ENCODE data around the gene LIPC.

DNA sequence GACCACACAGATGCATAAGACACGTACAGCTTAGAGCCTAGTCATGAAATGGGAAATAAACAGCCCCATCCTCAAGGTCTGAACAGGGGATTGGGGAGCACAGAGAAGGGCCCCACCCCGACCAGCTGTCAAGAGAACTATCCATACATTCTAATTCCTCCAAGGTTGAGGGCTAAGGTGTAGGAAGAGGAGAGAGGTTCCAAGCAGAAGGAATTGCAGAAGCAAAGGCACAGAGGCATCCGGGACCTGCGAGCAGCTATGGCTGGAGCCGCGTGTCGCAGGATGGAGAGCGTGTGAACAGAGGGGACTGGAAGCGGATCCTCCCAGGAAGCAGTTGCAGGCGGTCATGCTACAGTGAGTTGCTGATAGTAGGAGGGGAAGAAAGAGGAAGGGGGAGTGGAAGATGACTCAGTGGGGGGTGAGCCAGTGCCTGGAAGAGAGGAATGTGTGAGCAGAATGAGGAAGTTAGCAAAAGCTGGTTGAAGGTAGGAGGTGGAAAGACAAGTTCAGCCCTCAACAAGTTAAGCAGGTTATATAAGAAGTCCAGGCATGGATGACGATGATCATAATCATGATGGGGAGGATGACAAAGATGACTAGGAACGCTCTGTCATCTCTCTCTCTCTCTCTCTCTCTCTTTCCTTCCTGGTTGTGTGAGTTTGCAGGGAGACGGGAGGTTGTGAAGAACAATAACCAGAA is 89.7 kb downstream of the LIPC start:
- TF ChIP-seq CTCF (conservative IDR thresholded peaks at IDR 0.05; ENCODE audit: low read depth in 2 of 2) (no peak), EZH2phosphoT487 (IDR thresholded peaks at IDR 0.05; ENCODE audit: unreplicated experiment) (no peak), POLR2AphosphoS5 (IDR thresholded peaks at IDR 0.05; ENCODE audit: low read depth) (no peak), EZH2 (IDR thresholded peaks at IDR 0.05; ENCODE audit: low read depth, unreplicated experiment) (no peak), STAT1 (IDR thresholded peaks at IDR 0.05; ENCODE audit: unreplicated experiment) (no peak), CREB1 (CRISPR knock-in tag; IDR thresholded peaks at IDR 0.05; ENCODE audit: low read depth) (no peak), ZNF331 (CRISPR knock-in tag; IDR thresholded peaks at IDR 0.05; ENCODE audit: low read depth) (no peak), JUNB (IDR thresholded peaks at IDR 0.05; ENCODE audit: unreplicated experiment) (no peak), NANOG (IDR thresholded peaks at IDR 0.05; ENCODE audit: borderline replicate concordance) (no peak)
- TF ChIP-seq, protein P1, sequence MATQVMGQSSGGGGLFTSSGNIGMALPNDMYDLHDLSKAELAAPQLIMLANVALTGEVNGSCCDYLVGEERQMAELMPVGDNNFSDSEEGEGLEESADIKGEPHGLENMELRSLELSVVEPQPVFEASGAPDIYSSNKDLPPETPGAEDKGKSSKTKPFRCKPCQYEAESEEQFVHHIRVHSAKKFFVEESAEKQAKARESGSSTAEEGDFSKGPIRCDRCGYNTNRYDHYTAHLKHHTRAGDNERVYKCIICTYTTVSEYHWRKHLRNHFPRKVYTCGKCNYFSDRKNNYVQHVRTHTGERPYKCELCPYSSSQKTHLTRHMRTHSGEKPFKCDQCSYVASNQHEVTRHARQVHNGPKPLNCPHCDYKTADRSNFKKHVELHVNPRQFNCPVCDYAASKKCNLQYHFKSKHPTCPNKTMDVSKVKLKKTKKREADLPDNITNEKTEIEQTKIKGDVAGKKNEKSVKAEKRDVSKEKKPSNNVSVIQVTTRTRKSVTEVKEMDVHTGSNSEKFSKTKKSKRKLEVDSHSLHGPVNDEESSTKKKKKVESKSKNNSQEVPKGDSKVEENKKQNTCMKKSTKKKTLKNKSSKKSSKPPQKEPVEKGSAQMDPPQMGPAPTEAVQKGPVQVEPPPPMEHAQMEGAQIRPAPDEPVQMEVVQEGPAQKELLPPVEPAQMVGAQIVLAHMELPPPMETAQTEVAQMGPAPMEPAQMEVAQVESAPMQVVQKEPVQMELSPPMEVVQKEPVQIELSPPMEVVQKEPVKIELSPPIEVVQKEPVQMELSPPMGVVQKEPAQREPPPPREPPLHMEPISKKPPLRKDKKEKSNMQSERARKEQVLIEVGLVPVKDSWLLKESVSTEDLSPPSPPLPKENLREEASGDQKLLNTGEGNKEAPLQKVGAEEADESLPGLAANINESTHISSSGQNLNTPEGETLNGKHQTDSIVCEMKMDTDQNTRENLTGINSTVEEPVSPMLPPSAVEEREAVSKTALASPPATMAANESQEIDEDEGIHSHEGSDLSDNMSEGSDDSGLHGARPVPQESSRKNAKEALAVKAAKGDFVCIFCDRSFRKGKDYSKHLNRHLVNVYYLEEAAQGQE (IDR thresholded peaks at IDR 0.05; ENCODE audit: unreplicated experiment): no peak
- TF ChIP-seq, protein P2, sequence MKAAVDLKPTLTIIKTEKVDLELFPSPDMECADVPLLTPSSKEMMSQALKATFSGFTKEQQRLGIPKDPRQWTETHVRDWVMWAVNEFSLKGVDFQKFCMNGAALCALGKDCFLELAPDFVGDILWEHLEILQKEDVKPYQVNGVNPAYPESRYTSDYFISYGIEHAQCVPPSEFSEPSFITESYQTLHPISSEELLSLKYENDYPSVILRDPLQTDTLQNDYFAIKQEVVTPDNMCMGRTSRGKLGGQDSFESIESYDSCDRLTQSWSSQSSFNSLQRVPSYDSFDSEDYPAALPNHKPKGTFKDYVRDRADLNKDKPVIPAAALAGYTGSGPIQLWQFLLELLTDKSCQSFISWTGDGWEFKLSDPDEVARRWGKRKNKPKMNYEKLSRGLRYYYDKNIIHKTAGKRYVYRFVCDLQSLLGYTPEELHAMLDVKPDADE (IDR thresholded peaks at IDR 0.05): no peak
- TF ChIP-seq, protein P3, sequence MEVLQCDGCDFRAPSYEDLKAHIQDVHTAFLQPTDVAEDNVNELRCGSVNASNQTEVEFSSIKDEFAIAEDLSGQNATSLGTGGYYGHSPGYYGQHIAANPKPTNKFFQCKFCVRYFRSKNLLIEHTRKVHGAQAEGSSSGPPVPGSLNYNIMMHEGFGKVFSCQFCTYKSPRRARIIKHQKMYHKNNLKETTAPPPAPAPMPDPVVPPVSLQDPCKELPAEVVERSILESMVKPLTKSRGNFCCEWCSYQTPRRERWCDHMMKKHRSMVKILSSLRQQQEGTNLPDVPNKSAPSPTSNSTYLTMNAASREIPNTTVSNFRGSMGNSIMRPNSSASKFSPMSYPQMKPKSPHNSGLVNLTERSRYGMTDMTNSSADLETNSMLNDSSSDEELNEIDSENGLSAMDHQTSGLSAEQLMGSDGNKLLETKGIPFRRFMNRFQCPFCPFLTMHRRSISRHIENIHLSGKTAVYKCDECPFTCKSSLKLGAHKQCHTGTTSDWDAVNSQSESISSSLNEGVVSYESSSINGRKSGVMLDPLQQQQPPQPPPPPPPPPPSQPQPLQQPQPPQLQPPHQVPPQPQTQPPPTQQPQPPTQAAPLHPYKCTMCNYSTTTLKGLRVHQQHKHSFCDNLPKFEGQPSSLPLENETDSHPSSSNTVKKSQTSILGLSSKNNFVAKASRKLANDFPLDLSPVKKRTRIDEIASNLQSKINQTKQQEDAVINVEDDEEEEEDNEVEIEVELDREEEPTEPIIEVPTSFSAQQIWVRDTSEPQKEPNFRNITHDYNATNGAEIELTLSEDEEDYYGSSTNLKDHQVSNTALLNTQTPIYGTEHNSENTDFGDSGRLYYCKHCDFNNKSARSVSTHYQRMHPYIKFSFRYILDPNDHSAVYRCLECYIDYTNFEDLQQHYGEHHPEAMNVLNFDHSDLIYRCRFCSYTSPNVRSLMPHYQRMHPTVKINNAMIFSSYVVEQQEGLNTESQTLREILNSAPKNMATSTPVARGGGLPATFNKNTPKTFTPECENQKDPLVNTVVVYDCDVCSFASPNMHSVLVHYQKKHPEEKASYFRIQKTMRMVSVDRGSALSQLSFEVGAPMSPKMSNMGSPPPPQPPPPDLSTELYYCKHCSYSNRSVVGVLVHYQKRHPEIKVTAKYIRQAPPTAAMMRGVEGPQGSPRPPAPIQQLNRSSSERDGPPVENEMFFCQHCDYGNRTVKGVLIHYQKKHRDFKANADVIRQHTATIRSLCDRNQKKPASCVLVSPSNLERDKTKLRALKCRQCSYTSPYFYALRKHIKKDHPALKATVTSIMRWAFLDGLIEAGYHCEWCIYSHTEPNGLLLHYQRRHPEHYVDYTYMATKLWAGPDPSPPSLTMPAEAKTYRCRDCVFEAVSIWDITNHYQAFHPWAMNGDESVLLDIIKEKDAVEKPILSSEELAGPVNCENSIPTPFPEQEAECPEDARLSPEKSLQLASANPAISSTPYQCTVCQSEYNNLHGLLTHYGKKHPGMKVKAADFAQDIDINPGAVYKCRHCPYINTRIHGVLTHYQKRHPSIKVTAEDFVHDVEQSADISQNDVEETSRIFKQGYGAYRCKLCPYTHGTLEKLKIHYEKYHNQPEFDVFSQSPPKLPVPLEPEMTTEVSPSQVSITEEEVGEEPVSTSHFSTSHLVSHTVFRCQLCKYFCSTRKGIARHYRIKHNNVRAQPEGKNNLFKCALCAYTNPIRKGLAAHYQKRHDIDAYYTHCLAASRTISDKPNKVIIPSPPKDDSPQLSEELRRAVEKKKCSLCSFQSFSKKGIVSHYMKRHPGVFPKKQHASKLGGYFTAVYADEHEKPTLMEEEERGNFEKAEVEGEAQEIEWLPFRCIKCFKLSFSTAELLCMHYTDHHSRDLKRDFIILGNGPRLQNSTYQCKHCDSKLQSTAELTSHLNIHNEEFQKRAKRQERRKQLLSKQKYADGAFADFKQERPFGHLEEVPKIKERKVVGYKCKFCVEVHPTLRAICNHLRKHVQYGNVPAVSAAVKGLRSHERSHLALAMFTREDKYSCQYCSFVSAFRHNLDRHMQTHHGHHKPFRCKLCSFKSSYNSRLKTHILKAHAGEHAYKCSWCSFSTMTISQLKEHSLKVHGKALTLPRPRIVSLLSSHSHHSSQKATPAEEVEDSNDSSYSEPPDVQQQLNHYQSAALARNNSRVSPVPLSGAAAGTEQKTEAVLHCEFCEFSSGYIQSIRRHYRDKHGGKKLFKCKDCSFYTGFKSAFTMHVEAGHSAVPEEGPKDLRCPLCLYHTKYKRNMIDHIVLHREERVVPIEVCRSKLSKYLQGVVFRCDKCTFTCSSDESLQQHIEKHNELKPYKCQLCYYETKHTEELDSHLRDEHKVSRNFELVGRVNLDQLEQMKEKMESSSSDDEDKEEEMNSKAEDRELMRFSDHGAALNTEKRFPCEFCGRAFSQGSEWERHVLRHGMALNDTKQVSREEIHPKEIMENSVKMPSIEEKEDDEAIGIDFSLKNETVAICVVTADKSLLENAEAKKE (CRISPR knock-in tag; IDR thresholded peaks at IDR 0.05): no peak
